RWPE2 (cell line): ENCODE results near the gene ADAM29.
"Not testable (repeated sequence)": the region's sequence is repeated elsewhere in the genome, so short reads cannot be mapped to it uniquely, and the experiment has no call there.

Experiments used
- ATAC-seq: fragments of 200-7000 bp; cut with Tn5 transposase; 3 replicates; pipeline ENCODE4 v1.9.1; 2021; ENCODE audit warnings: low read depth
- DNase-seq: peaks from one replicate; pipeline ENCODE4 v3.0.0-alpha.2; 2020; ENCODE audit warnings: low spot score
- H3K27ac ChIP-seq: fragments of 450-650 bp; 2 replicates; pipeline ENCODE4 v1.5.1; 2017; ENCODE audit warnings: mild to moderate bottlenecking; ENCODE audit not compliant: poor library complexity, severe bottlenecking
- H3K27me3 ChIP-seq: fragments of 250-450 bp; sonication (Bioruptor Pico); 2 replicates; pipeline ENCODE4 v1.5.1; 2021; ENCODE audit warnings: mild to moderate bottlenecking, moderate library complexity; ENCODE audit not compliant: insufficient read depth, poor library complexity, severe bottlenecking
- H3K36me3 ChIP-seq: fragments of 250-450 bp; sonication (Bioruptor Pico); 2 replicates; pipeline ENCODE4 v1.5.1; 2020; ENCODE audit warnings: low read depth, mild to moderate bottlenecking, moderate library complexity
- H3K4me1 ChIP-seq: fragments of 250-450 bp; sonication (Bioruptor Pico); 2 replicates; pipeline ENCODE4 v1.5.1; 2021; ENCODE audit warnings: mild to moderate bottlenecking, moderate library complexity; ENCODE audit not compliant: insufficient read depth, poor library complexity, severe bottlenecking
- H3K4me3 ChIP-seq: fragments of 250-450 bp; sonication (Bioruptor Pico); 2 replicates; pipeline ENCODE4 v1.5.1; 2021; ENCODE audit warnings: mild to moderate bottlenecking, moderate library complexity; ENCODE audit not compliant: severe bottlenecking
- H3K9me3 ChIP-seq: fragments of 250-450 bp; sonication (Bioruptor Pico); 2 replicates; pipeline ENCODE4 v1.5.1; 2021; ENCODE audit warnings: mild to moderate bottlenecking, moderate library complexity; ENCODE audit not compliant: severe bottlenecking
- TF ChIP-seq, protein P1 (sequence below): fragments of 450-650 bp; IDR thresholded peaks from one replicate; pipeline ENCODE4 v1.5.1; 2017; ENCODE audit warnings: mild to moderate bottlenecking, moderate library complexity; ENCODE audit not compliant: poor library complexity, severe bottlenecking

ADAM29 gene

DNA sequence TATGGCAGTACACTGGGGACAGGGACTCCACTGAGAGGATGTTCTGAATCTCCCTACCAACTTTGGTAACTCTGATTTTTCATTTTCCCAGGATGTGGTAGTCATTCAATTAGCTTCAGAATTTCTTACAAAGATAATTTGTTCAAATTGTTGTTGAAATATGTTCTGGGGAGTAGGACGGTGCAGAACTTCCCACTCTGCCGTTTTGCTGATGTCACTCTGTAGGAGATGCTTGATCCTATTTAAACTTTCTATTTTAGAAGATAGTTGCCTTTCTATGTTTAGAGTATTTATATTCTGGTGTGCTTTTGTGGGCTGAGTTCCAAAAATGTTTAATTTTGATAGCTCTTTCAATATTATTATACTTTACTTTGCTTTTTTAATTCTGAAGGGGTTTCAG lies 55.2 kb downstream of the ADAM29 start:
- H3K4me1 ChIP-seq, result no peaks in the 10 kb centered on the region
- H3K4me3 ChIP-seq, result no peak overlapping the region
- ATAC-seq (no peak), DNase-seq (no peak)
- H3K36me3 ChIP-seq, result no peaks in the 10 kb centered on the region
- no peaks in the 10 kb centered on the region for H3K9me3 ChIP-seq
- no peak overlapping the region for H3K27ac ChIP-seq
- no peaks in the 10 kb centered on the region for H3K27me3 ChIP-seq
- TF ChIP-seq, protein P1, sequence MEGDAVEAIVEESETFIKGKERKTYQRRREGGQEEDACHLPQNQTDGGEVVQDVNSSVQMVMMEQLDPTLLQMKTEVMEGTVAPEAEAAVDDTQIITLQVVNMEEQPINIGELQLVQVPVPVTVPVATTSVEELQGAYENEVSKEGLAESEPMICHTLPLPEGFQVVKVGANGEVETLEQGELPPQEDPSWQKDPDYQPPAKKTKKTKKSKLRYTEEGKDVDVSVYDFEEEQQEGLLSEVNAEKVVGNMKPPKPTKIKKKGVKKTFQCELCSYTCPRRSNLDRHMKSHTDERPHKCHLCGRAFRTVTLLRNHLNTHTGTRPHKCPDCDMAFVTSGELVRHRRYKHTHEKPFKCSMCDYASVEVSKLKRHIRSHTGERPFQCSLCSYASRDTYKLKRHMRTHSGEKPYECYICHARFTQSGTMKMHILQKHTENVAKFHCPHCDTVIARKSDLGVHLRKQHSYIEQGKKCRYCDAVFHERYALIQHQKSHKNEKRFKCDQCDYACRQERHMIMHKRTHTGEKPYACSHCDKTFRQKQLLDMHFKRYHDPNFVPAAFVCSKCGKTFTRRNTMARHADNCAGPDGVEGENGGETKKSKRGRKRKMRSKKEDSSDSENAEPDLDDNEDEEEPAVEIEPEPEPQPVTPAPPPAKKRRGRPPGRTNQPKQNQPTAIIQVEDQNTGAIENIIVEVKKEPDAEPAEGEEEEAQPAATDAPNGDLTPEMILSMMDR, result no peak

DNA sequence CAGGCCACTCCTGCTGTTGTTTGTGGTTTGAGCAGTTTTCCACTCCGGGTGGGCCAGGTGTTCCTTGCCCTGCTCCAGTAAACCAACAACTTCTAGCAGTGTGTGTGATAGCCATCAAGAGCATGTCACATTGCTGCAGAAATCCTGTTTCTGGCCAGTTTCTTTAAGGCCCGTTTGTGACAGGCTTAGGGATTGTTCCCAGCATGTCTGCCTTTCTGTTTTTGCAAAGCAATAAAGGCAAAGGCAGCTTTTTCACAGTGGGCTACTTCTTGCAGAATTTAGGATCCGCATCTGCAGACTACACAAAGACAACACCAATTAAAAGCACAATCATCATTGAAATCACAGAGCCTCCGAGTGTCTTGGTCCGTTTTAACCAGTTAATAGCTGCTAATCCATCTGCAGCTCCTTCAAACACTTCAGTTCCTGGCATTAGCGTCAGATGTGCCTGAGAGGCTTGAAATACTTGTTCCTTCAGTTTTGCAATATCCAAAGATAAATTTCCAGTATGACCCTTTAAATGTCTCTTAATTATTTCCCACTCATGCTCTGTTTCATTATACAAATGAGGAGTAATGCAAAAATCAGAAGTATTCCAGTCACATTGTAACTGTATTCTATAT lies 65.1 kb downstream of the ADAM29 start:
- TF ChIP-seq, protein P1, result no peak
- no peaks in the 10 kb centered on the region for H3K36me3 ChIP-seq
- DNase-seq (no peak), ATAC-seq (no peak)
- H3K4me3 ChIP-seq, result no peak overlapping the region
- H3K4me1 ChIP-seq, result no peaks in the 10 kb centered on the region
- H3K9me3 ChIP-seq, result no peaks in the 10 kb centered on the region
- H3K27ac ChIP-seq, result no peak overlapping the region
- no peaks in the 10 kb centered on the region for H3K27me3 ChIP-seq

DNA sequence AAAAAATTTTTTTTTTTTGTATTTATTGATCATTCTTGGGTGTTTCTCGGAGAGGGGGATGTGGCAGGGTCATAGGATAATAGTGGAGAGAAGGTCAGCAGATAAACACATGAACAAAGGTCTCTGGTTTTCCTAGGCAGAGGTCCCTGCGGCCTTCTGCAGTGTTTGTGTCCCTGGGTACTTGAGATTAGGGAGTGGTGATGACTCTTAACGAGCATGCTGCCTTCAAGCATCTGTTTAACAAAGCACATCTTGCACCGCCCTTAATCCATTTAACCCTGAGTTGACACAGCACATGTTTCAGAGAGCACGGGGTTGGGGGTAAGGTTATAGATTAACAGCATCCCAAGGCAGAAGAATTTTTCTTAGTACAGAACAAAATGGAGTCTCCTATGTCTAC lies 65.7 kb downstream of the ADAM29 start:
- not testable (repeated sequence) for ATAC-seq, H3K9me3 ChIP-seq, DNase-seq, H3K36me3 ChIP-seq, H3K27me3 ChIP-seq, H3K4me3 ChIP-seq, H3K4me1 ChIP-seq, H3K27ac ChIP-seq

DNA sequence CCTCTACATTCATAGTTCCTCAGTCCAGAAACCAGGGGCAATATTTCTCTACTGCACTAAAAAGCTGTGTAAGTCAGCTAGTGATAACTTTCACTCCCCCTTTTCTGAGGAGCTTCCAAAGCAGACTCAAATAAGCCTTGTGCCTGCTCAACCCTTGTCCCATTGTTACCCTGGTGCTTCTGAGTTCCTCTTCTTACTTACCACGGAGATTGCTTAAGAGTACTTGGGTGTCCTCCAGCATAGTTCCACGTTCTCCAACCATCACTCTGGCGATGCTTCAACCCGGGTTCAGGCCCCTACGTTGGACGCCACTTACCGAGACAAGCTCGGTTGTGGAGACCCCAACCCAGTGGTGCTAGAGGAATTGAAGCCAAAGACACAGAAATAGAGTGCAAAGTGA lies 71.6 kb downstream of the ADAM29 start:
- Histone ChIP-seq H3K4me1 (no peaks in the 10 kb centered on the region), H3K27ac (no peak overlapping the region), H3K9me3 (no peaks in the 10 kb centered on the region), H3K27me3 (no peaks in the 10 kb centered on the region), H3K36me3 (no peaks in the 10 kb centered on the region), H3K4me3 (no peak overlapping the region)
- DNase-seq (no peak), ATAC-seq (no peak)
- TF ChIP-seq, protein P1, result no peak

DNA sequence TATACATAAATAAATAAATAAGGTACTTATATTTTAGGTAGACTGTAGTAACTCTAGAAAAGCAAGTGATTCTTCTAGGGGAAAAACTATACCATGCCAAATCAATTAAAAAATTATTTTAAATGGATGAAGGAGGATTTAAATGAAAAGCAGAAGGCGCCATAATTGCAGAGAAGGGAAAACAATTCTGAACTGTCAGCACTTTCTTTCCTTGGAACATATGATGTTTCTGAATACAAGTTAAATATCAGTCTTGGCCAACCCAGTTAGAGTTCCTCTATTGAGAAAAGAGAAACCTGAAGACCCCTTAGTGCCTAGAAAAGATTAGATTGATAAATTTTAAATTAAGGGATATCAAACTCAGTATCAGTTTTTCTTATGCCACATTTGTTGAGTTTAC lies 75.8 kb downstream of the ADAM29 start:
- no peak overlapping the region for H3K27ac ChIP-seq
- ATAC-seq (no peak), DNase-seq (no peak)
- H3K4me1 ChIP-seq, result no peaks in the 10 kb centered on the region
- no peak overlapping the region for H3K4me3 ChIP-seq
- H3K9me3 ChIP-seq, result no peaks in the 10 kb centered on the region
- TF ChIP-seq, protein P1, result no peak
- H3K36me3 ChIP-seq, result no peaks in the 10 kb centered on the region
- no peaks in the 10 kb centered on the region for H3K27me3 ChIP-seq
